ENCODE data around the gene HADHA.
A peak's percentile ranks its signal among the peaks of the same experiment; 100 is the strongest.
"Not testable (repeated sequence)": the region's sequence is repeated elsewhere in the genome, so short reads cannot be mapped to it uniquely, and the experiment has no call there.

HADHA gene

DNA sequence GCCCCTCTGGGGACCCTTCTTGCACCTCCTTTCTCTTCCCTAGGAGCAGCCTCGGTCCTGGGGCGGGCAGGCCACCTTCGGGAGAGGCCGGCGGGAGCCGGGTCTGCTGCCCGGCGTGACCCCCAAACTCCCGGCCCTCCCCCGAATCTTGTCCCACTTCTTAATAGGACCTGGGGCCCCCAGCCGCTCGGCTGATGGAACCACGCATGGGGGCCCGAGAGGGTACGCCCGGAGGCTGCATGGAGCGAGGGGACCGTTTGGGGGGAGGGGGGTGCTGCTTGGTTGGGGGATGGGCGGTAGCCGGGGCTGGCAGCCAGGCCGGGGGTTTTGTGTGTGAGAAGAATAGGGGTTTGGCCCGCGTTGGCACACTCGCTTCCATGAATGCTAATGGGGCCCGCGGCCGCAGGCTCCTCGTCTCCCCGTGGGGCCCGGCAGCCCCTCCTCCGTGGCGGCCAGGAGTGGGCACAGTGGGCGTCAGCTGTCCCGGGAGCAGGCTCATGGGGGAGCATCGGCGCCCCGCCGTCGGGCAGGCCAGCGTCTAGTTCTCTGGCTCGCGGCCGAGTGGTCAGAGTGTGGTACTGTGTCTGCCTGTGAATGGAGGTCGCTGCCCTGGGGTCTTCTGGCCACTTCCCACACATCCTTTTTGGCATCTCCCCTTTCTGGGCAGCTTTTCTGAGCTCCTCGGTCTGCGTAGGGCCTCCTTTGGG lies 70.5 kb downstream of the HADHA start:
- DNase-seq (ENCODE audit: low read depth): no peak

DNA sequence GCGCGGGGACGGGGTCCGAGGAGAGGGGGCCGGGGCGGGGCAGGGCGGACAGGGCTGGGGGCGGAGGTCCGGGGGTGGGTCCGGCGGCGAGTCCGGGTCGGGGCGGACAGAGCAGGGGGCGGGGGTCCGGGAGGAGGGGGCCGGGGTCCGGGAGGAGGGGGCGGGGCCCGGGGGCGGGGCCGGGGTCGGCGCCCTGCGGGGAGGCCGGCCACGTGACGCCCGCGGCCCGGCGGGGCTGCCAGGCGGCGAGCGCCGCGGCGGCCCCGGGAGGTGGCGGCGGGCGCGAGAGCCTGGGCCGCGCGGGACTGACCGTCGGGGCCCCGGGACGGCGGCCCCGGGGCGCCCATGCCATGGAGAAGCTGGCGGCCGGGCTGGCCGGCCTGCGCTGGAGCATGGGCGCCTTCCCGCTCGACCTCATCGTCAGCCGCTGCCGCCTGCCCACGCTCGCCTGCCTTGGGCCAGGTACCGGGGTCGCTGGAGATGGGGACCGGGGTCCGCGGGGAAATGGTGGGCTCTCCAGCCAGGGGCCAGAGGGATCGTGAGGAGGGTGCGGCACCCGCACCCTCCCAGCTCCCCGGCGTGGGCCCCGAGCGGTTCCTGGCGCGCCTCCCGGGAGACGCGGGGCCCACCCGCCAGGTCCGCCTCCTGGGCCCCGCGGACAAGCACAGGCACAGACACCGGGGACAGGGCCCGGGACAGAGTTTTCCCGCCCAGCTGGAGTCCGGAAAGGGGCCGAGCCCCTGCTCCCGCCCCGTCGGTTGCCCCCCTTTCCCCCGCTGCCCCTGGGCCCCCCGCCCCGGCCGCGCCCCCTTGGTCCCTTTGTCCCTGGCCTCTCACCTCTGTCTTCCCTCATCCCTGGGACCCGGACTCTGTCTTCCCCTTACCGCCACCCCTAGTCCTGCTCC lies 71.3 kb downstream of the HADHA start, which contains the start of gene GAREM2:
GAREM2 (plus strand) TSS at position 218 of the 905 bp plus-strand sequence; CDS start at position 351, 133 bp downstream.
- no peak for DNase-seq (ENCODE audit: low read depth)

DNA sequence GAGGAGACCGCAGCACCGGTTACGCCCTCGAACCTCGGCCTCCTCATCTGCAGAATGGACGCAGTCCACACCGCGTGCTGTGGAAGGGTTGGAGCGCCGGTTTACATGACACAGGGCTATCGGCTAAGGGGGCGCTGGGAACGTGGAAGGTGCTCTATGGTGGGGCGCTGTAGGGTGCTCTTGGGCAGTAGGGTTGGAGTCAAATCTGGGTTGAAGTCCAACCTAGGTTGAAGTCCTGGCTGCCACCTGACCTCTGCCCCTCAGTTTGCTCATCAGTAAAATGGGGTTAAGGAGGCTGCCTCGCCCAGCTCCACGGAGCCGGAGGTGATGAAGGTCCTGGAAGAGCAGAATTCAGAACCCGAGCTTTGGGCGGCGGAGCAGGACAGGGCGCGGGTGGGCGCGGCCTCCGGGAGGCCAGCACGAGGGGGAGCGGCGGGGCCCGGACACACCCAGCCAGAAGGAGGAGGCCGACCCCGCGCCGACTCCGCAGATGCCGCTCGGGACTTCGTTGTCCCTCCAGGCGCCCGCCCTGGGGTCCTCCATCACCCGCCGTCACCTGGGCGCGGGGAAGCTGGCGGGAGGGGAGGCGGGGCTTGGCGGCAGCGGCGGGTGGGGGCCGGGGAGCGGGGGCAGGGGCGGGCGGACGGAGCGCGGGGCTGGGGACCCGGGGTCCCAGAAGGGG lies 72.1 kb downstream of the HADHA start:
- DNase-seq (ENCODE audit: low read depth): no peak

DNA sequence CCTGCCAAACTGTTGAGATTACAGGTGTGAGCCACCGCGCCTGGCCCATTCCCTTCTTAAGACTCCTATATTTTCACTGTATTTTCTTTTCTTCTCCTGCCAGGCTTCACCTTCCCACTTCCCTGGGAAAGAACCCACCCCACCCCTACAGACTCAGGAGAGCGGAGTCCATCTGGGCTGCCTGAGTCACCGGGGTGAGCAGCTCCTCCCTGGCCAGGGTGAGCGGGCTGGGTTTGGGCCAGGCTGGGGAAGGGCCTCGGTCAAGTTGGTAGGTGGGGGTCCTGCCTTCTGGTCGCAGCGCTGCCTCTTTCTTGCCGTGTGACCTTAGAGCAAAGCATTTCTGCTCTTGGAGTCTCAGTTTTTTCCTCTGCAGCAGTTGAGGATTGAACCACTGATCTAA lies 73.6 kb downstream of the HADHA start:
- DNase-seq (ENCODE audit: low read depth): no peak

DNA sequence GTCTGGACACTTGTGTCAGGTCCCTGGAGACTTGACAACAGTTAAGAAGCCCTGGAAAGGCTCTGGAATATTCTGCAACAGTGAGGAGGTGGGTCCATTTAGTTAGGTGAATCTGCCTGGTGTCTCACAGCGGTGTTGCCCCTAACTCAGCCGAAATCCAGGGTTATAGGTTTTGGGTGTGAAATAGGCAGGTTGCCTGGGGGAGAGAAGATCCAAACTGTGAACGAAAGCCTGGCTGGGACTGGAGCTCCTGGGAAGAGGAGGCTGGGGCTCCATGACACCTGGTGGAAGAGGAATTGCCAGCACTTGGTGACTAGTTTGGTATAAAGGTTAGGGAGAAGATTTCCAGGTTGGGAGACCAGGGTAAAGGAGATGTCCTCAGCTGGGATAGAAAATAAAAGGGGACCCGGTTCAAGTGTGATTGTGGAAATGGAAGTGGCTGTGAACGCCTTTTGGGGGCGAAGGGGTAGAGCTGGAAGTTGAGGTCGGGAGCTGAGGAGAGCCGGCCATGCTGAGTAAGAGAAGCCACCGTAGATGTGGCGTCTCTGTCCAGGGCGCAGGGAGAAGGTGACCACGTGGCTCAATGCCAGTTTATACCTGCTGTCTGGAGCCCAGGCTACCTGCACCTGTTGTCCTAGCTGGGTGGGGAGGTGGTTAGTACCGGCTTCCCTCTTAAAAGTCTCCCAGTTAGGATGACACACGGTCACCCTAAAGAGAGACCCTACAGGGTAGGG lies 74.6 kb downstream of the HADHA start:
- DNase-seq (ENCODE audit: low read depth): no peak

GRCh38 chr2:26169226-26169625 lies 75.2 kb downstream of the HADHA start:
- DNase-seq (ENCODE audit: low read depth): no peak

DNA sequence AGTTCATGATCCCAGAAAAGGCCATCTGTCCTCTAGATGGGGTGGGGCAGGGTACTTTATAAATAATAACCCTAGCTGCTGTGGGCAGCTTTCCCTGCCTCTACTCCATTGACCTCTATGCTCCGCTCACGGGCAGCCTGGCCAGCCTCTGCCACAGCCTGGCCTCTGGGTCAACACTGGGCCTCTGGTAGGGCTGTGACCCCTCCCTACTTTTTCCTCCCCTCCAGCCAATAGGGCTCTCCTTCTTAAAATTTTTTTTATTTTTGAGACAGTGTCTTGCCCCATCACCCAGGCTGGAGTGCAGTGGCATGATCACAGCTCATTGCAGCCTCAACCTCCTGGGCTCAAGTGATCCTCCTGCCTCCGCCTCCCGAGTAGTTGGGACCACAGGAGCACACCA lies 75.6 kb downstream of the HADHA start:
- no peak for DNase-seq (ENCODE audit: low read depth)

DNA sequence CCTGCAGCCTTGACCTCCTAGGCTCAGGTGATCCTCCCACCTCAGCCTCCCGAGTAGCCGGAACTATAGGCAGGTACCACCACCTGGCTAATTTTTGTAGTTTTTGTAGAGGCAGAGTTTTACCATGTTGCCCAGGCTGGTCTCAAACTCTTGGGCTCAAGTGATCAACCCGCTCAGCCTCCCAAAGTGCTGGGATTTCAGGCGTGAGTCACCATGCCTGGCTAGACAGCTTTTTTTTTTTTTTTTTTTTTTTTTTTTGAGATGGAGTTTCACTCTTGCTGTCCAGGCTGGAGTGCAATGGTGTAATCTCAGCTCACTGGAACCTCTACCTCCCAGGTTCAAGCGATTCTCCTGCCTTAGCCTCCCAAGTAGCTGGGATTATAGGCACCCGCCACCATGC lies 77.9 kb downstream of the HADHA start:
- DNase-seq (ENCODE audit: low read depth): not testable (repeated sequence)

DNA sequence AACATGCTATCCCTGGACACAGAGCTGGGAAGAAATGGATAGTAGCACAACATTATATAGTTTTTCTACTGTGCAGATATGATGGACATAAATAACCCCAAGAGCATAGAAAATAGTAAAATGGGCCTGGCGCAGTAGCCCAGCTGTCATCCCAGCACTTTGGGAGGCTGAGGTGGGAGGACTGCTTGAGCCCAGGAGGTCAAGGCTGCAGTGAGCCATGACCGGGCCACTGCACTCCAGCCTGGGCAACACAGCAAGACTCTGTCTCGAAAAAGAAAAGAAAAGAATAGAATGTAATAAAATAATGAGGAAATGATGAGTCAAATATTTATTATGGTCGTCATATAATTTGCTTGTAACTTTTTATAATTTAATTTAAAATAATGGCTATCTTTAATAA lies 79.0 kb downstream of the HADHA start:
- no peak for DNase-seq (ENCODE audit: low read depth)

GRCh38 chr2:26164641-26165211 lies 79.7 kb downstream of the HADHA start:
- DNase-seq (ENCODE audit: low read depth): no peak

GRCh38 chr2:26164231-26164630 lies 80.2 kb downstream of the HADHA start:
- DNase-seq (ENCODE audit: low read depth): no peak

GRCh38 chr2:26162963-26163362 lies 81.5 kb downstream of the HADHA start:
- DNase-seq (ENCODE audit: low read depth): no peak

DNA sequence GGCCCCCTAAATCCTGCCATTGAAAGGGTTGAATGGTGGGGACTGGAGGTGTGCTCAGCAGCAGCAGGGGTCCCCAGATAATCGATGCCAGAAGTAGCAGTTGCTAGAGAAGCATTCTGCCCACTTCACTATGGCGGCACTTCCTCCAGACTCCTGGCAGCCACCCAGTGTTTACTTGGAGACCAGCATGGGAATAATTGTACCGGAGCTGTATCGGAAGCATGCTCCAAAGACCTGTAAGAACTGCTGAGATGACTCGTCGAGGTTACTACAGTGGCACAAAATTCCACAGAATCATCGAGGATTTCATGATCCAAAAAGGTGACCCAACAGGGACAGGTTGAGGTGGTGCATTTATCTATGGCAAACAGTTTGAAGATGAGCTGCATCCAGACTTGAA lies 82.5 kb downstream of the HADHA start:
- no peak for DNase-seq (ENCODE audit: low read depth)

- no peak for DNase-seq (ENCODE audit: low read depth)
Observed at GRCh38 chr2:26157580-26157979, 86.9 kb downstream of the HADHA start.

DNA sequence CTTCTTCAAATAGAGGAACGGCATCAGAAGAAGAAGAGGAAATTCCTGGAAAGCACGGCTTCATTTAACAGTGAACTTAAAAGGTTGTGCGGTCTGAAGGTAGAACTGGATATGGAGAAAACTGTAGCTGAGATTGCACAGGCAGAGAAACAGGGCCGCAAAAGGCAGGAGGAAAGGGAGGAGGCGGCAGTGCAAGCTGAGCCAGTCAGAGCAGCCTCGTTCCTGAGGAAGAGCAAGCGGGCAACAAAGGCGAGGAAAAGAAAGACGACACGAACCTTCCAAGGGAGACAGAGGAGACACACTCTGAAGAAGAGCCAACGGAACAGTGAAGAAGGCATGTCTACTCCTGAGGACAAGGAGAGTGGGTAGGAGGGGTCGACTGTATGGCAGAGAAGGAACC lies 94.2 kb downstream of the HADHA start:
- no peak for DNase-seq (ENCODE audit: low read depth)

DNA sequence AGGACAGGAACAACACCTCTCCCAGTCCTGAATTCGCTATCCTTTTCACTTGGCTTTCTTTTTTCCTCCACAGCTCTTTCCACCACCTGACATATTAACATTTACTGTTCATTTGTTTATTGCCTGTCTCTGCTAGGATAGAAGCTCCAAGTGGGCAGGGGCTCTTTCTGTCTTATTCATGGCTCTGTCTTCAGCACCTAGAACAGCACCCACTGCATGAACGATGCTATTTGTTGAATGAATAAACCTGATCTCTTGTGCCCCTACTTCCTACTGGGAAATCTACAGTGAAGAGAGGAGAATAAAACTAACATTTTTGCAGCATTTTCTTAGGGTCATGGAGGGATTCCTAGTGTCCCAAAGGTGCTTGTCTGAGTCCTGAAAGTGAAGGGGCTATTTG lies 95.9 kb downstream of the HADHA start:
- DNase-seq (ENCODE audit: low read depth): no peak

DNA sequence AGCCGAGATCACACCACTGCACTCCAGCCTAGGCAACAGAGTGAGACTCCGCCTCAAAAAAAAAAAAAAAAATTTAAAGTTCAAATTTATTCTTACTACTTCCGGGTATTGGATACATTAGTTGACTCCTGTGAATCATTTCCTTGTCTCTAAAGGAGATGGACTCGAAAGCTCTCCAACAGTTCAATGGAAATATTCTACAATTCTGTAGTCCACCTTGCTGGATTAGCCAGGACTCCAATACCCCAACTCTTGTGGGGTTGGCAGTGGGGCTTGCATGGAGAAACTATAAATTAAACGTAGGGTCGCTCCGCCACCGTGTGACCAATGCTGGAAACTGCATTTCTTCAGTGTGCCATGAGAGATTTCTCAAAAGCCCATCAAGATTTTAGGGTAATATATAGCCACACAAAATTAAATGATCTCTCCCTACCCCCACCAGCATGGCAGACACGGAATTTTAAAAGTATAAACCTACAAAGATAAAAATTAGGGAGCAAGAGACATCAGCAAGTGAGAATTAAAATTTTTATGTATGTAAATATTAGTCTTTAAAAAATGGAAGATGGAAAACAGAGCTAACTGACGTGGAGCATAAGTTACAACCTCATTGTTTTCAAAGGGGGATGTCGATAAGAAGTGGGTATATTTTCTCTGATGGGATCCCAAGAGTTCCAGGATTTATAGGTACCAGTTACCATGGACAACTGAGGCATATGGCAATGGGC lies 99.3 kb downstream of the HADHA start:
- peak; percentile 20 for DNase-seq (ENCODE audit: low read depth)

GRCh38 chr2:26144031-26144430 lies 100.4 kb downstream of the HADHA start:
- no peak for DNase-seq (ENCODE audit: low read depth)

GRCh38 chr2:26141145-26141769 lies 103.2 kb downstream of the HADHA start:
- no peak for DNase-seq (ENCODE audit: low read depth)

Measured in GM04504 (cell line).